GM21576 (cell line): ENCODE results near the gene EXOC7.

Source experiments
- ATAC-seq: cut with Tn5 transposase; IDR thresholded peaks from one replicate; pipeline ENCODE4 v1.9.1; 2021; ENCODE audit warnings: mild to moderate bottlenecking, moderate library complexity; ENCODE audit not compliant: unreplicated experiment

Gene EXOC7

DNA sequence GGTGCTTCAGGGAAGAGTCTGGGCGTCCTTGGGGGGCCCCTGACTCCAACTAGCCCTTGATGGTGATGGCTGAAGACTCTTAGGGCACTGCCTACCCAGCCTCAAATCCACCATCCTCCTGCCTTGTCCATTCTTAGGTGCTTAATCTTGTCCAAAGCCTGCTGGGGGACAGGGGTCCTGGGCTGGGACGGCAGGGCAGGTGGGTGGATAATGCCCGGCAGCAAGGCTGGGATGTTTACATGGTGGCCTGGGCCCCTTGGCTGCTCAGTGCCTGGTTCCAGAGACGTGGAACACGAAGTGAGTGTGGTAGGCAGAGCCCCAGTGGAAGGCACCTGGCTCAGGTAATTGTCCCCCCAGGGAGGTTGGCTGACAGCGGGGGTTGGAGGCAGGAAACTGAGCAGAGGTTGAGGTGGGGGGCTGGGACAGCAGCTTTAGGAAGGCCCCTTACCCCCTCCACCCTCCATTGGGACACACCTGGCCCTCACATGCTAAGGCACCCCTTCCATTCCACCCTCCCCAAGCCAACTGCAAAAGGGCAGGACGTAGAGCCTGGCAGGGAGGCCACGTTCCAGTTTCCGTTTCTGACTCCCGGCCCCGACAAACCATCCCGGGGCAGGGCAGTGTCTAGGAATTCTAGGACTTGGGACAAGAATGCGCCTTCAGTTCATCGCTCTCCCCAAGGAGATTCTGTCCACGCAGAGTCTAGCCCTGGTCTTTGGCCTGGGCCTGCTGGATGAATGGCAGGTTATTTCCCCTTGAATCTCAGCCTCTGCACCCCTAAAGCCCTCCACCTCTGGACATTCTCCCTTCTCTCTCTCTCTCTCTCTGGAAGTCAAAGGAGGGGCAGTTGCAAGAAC lies 35.5 kb upstream of the EXOC7 start:
- ATAC-seq, result no peak

DNA sequence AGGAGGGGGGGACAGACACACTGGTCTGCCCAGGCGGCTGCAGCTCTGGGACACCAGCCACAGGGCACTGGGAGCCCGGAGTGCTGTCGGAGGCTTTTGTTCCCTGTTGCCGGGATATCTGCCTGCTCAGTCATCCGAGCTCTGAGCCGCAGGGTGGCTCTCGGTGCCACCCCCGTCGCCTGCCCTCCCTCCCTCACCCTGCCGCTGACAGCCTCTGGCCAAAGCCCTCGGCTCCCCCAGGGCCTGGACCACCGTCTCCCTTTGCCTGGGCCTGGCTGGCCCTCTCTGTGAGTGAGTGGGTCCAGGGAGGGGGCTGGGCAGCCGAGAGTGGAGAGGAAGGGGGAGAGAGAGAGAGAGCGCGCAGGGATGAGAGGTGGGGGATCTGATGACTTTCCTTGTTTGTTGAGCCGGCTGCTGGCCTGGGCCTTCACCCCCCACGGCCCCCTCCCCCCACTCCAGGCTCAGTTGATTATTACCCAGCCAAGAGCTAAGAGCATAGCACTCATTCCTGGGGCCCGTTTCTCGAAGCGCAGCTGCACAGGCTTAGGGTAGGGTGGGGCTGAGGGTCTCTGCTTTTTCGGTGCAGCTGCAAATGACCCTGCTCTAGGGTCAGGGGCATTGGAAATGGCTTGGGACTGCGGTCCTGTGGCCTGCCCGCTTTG lies 34.8 kb upstream of the EXOC7 start:
- ATAC-seq, result no peak

DNA sequence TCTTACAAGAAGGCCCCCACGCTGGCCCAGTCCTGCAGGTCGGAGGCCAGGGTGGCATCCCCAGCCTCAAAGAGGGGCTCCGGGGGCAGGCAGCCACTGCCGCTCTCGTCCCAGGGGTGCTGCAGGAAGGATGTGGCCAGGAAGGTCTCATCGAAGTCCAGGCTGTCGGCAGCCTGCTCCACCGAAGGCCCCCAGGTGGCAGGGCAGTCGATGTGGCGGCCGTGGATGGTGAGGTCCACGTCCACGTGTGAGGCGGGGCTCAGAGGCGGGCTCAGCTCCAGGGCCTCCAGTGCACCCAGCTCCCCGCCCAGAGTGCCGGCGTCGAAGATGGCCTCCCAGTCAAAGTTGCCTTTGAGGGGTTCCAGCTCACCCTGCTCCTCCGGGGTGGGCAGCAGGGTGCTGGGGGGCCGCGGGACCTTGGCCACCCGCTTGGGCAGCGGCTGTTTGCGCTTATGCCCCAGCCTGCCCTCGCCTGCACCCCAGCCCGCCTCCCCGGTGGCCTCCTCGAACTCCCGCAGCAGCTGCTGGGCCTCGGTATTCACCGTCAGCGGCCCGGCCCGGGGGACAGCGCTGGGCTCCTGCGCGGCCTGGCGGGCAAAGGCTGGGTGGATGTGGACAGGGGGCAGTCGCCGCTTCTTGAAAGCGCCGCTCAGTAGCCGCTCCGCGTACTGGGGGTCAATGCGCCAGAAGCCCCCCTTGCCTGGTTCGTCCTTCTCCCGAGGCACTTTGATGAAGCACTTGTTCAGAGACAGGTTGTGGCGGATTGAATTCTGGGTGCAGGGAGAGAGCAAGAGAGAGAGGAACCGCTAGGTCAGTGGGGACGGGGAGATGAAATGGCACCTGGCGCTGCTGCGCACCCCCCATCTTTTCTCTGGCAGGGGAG lies 34.0 kb upstream of the EXOC7 start:
- ATAC-seq, result no peak

DNA sequence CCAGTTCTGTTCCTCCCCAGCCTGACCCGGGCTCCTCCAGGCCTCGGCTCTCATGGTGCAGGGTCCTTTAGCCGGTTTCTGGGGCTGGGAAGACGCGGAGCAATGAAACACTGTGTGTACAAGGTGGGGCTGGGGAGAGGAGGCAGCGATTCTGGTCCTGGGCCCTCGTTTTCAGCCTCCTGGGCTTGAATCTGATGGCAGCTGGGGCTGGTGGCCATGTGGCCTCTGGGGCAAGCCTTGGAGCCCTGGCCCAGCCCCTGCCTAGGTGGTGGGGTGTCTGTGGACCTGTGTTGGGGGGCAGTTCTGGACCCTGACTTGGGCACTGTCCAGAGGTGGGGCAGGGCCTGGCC lies 33.4 kb upstream of the EXOC7 start:
- ATAC-seq, result no peak

DNA sequence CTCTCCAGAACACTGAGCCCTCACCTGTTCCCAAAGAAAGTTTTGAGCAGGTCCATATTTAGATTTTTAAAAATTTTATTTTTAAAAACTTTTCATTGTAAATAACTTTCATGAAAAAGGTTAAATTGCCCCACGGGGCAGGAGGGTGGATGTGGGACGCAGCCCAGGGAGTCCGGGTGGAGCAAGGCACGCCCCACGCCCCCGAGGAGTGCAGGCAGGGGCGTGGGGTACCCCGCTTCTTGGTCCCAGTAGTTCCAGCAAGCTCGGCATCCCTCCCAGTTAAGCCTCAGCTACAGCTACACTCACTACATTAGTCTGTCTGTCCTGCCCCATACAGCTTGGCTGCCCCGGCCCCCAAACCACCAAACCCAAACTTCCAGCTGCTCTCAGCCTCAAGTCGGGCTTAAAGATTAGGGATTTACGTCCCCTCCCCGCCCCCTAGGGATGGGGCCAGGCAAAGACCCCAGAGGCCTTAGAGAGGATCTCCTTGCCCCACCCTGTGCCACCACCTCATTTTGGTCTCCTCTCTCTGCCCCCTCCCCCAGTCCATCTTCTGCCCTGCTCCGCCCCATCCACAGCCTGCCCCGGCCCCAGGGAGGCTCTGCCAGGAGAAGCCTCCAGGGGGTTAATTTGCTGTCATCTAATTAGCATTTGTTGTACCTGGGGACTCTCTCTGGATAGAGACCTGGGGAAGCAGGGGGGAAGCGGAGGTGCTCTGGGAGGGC lies 32.9 kb upstream of the EXOC7 start:
- no peak for ATAC-seq

DNA sequence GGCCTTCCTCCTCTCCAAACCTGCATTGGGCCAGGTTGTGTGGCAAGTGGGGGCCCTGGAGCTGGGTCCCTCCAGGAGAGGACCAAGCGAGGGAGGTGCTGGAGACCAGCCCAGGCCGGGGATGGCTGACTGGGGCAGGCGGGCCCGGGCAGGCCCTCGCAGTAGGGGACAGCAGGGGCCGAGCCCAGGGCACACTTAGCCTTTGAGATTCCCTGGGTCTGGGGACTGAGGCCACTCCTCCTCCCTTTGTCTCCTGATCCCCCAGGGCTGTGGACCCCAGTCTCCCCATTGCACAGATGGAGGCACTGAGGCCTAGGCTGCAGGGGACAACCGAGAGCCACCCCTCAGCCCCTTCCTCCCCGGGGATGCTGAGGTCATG lies 32.2 kb upstream of the EXOC7 start:
- ATAC-seq, result no peak

DNA sequence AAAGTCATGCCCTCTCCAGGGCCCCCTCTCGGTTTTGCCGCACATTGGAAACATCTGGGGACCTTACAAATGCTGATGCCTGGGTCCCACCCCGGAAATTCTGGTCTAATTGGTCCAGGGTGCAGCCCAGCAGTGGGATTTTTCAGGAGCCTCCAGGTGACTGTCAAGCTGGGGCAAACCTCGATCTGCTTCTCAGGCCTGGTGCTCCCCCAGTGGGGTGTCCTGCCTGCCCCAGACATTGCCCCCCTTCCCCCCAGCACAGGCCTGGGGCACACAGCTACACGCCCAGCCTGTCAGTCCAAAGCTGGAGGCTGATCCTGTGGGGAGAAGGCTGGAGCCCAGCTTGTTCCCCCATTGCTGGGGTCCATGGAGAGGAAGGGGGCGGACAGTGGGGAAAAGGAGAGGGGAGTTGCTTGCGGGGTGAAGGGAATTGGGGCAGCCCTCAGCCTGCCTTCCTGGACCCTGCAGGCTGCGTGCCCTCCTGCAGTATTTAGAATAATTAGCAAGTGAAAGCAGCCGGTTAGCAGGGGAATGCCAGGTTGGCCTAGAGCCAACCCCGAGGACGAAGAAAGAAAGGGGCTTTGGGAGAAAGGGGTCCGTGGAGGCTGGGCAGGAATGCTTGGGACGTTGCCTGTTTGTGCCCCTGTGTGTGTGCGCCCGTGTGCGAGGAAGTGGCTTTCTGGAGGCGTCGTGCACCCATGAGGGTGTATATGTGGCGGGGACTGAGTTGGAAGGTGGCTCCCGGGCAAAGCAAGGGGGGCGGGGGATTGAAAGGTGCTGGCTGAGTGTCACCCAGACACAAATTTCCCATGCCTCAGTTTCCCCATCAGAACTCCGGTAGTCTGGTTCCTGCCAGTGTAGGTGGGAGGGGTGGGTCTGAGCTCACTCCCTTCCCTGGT lies 31.6 kb upstream of the EXOC7 start:
- no peak for ATAC-seq

DNA sequence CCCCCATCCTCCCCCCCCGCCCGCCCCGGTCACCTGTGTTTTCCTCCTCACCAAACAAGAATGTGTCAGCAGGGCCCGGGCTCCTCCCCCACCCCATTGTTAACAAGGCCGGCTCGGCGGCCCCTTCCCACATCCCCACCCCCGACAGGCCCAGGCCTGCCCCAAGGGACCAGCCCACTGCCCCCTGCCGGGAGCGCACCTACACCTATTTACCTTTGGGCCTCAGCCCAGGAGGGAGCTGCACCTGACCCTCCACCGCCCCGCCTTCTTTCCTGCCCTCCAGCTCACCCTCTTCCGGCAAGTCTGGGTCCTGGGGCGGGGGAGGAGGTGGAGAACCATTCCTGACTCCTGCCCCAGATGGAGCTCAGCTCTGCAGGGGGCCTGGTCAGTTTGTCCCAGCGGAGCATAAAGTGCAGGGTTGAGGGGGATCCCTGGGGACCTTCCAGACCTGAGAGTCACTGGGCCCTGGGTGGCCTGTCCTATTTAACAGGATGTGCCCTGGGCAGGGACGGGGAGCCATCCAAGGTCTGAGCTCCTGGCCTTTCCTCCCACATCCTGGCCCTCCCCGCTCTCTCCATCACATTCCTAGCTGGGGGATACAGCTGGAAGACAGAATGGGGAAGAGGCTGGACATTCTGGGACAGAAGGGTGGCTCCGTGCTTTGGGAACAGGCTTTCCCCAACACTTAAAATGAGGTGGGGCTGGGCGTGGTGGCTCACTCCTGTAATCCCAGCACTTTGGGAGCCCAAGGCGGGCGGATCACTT lies 29.2 kb upstream of the EXOC7 start:
- no peak for ATAC-seq

DNA sequence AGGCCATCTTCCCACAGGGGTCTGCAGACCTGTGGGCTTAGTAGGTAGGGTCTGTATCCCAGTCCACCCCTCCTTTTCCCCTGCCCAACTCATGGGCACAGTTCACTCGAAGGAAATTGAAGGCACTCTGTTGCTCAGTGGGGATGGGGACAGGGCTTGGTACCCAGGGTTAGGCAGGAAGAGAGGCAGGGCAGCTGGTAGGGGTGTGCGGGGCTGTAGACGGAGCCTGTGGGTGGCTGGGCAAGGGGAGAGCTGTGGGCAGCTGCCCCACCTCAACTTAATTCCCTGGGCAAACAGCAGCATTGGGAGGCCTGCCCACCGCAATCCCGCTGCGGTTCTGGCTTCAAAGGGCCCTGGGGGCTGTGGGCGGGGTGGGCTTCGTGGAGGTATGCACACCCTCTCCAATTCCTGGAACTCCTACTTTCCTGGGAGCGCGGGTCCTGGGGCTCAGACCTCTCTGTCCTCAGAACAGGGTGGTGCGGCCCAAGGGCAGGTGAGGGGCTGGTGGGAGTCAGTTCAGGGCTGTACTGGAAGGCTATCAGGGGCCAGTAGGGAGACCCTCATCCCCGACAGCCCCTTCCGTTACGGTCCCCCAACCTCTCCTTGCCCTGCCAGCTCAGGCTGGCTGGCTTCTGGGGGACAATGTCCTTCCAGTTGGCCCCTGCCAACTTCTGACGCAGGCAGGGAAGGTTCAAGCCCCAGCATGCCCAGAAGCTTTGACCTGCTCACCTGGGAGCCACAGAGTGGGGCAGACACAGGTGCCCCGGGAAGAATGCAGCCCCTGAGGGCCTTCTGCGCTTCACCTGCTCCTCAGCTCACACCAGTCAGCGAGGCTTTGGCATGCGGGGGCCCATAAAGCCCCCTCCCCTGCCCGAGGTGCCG lies 28.3 kb upstream of the EXOC7 start:
- ATAC-seq, result no peak

DNA sequence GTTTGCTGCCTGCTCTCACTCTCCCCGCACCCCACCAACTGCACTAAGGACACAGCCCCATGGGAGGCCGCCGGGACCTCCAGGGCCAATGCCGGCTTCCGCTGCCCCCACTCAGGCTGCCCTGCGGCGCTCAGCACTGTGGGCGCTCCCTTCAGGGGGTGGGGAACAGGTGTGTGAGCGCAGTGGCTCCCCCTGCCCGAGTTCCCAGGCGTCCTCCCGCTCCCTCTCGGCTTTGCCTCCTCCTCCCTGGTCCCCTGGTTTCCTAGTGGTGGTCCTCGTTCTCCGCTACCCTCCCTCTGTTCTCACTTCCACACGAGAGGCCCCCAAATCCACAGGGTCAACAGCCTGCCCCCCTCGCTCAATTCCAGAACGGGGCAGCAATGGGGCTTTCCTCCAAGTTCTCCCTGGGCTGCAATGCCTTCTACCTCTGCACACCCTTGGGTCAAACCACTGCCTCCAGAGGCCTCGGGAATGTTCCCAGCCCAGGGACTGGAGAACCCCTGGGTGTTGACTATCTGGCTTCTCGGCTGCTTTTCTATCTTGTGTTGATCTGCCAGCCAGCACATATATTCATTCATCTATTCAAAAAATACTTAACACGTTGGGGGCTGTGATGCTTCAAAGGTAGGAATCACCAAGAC lies 27.6 kb upstream of the EXOC7 start:
- ATAC-seq, result no peak

DNA sequence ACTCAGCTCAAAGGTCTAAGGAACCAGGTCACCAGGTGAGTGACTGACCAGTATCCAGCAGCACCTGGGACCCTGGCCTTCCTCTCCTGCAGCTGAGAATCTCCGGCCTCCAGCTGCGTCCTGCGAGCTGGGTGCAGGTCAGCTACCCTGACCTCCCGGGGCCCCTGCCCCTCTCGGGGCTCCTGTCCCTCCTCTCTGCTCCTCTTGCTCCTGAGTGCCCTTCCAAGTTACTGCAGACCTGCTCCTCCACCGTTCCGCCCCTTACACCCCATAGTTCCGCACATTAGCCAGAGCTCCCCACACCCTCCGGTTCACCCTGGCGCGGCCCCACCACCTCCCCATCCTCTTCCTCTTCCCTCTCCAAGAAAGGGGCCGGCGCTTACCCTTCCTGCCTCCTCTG lies 26.9 kb upstream of the EXOC7 start:
- ATAC-seq, result no peak

DNA sequence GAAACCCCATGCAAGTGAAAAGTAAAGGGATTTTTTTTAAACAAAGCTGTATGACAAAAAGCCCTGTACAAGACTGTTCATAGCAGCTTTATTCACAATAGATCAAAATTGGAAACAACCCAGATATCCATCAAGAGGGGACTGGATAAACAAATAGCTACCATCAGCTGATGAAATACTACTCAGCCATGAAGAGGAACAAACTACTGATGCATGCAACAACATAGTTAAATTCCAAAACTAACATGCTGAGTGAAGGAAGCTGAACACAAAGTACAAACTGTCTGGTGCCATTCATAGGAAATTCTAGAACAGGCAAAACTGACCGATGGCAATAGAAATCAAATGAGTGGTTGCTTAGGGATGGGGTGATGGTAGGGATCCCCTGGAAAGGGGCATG lies 22.3 kb upstream of the EXOC7 start:
- ATAC-seq, result no peak

DNA sequence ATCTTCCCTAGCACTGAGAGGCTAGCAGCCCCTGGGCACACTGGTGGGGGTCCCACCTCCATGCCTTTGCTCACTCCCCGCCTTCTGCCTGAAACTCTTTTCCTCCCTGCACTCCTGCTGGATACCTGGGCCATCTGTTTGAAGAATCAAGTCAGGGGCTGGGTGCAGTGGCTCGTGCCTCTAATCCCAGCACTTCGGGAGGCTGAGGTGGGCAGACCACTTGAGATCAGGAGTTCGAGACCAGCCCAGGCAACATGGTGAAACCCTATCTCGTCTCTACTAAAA lies 21.7 kb upstream of the EXOC7 start:
- ATAC-seq, result no peak

DNA sequence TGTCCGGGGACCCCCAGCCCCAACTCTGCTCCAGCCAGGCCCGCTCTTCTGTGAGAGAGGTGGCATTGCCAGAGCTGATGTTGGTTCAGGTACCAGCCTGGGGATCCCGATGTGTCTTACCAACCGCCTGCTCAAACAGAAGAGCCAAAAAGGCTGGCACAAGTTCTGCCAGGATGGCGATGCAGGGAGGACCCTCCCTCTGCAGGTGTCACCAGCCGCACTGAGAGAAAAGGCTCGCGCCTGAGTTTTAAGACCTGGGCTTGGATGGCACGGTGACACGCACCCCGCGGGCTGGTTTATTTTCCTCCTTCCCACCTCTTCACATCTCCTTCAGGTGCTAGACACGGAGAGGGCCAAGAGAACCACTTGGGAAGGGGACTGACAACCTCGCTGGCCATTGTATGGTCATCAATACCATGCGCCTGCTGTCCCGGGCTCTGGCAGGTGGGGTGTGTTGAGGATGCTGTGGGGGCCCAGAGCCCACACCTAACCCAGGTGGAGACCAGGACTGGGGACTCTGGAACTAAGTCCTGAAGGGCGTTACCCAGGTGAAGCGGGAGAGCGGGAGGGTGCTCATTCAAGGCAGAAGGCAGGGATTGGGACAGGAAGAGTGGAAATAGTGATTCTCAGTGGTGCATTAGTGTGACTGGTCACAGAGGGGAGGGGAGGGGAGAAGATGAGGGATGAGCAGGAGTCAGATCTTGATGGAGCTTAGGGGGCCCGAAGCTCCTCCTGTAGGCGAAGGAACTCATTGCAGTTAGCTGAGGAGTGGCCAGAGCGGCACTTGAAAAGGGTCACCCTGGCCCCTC lies 21.2 kb upstream of the EXOC7 start:
- no peak for ATAC-seq

DNA sequence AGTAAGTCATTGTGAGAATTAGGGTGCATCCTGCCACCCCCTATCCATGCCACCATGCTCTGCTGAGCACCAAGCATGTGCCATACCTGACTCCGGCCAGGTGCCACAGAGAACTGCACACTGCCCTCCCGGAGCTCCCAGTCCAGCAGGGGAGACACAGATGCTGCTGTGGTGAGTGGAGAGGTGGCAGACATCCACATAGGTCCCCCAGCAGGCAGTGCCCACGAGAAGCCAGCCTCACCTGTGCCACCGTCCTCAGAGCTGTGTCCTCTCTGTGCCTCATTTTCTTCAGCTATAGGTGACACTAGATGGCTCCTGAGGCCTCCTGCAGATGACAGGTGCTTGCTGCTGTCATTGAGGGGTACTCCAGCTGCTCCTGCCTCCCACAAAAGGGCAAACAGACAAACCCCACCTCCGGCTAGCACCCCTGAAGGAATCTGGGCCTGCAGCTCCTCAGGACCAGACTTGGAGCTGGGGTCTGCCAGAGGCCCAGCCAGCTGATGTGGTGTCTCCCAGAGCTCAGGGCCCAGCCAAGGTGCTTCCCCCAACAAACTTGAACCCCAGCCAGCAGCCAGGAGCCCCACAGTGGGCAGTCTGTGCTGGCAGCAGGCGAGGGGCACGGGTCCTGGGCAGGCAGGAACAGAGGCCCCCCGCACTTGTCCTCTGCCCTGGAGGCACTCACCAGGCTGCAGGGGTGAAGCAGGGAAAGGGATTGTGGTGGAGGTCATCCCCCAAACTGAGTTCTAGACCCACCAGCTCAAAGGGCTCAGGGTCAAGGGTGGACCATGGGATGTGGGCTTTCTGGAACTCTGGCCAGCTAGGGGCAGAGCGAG lies 20.4 kb upstream of the EXOC7 start:
- no peak for ATAC-seq

DNA sequence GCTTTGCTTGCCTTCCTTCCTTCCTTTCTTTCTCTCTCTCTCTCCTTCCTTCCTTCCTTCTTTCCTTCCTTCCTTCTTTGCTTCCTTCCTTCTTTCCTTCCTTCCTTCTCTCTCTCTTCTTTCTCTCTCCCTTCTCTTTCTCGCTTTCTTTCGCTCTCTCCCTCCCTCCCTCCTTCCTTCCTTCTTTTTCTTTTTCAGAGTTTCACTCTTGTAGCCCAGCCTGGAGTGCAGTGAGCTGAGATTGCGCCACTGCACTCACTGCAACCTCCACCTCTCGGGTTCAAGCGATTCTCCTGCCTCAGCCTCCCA lies 19.6 kb upstream of the EXOC7 start:
- ATAC-seq, result no peak
